HUDEP-2 (cell line): Measurements from ENCODE around the gene STPG4.
"Not testable (repeated sequence)": the region's sequence is repeated elsewhere in the genome, so short reads cannot be mapped to it uniquely, and the experiment has no call there.

Source experiments
- DNase-seq, 76 experiments: peaks; one replicate each; lab custom pipeline; 2025; ENCODE audit not compliant: unreplicated experiment in 76 of 76; lab: John Stamatoyannopoulos, UW

The STPG4 gene

DNA sequence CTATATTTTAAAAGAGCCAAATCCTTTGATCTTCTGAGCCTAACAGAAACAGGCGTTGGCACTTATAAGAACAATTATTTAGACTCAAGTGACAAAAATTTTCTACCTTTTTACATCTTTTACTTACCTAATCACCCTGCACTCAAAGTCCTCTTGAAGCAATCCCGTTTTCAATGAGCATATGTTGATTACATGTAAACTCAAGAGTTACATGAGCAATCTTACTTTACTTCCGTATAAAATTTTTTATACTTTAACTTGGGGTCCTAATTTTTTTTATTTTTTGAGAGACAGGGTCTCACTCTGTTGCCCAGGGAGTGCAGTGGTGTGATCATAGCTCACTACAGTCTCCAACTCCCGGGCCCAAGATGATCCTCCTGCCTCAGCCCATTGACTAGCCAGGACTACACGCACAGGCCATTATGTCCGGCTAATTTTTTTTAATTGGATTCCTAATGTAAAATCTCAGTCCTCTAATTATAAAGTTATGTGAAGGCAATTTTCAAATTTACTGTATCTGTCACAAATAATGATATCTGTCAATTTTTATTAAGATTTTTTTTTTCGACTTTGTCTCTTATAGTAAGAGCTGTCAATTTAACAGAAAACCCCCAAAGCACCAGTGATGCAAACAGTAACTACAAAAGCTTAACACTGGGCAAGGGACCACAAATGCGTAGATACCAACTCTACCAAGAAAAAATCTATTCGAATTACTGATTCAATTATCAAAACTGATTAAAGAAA is 19.1 kb upstream of the STPG4 start:
- DNase-seq: no peak

DNA sequence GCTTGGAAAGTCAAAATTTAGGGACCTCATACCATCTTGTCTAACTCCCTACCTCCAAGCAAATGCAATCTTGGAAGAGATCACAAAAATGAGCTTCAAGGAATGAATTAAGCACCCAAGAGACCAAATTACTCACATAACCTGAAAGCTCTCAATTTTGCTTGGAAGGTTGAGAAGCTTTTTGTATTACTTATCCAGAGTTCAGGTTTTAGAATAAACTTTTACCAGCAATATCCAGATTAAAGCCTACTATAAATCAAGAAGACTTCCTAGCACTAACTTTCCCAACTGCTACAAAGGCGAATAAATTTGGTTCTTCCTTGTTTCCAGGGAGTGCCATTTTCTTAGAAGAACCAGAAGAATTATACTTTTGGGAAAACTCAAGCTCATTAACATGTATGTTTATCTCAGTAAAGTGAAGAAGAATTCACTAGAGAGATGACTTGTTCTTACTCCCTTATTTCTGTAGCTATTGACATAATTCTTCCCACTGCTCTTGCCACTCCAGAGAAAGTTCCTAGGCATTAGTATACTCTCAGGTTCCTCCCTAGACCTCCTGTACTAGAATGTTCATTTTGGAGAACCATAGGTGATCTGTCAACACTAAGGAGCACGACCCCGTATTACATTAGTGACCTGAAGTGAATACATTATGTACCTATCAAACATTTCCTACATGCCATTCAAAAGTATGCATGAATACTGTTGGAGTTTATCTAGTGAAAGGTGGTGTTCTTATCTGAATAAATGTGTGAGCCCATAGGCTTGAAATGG is 18.0 kb upstream of the STPG4 start:
- DNase-seq: no peak

DNA sequence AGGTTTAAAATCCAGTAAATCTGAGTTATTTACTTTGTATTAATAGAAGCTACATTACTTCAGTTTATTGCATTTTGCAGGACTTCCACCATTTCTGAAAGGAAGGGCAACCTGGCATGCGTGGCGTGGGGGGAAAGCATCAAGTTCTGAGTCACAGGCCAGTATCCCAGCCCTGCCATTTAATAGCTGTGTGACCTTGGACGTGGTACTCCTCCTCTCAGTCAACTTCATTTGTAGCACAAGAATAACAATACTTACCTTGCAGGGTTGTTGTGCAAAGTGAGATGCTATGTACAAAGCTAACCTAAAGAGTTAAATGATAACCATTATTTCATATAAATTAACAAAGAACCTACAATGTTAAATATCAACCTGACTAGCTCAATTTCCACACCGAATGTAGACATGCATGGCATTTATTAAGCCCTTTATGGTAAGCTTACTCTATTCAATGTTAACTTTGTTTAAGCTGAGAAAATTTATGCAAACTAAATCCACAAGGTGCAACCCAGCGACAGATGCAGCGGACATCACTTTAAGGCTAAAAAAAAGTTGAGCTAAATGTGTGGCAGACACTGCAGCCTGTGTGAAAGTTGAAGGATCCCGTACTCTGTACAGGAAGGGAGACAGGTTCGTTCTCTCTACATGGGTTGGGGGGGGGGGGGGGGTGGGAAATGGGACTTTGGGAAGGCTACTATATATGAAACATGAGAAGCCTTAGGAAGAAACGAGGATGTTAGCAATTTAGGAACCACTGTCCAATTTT is 17.2 kb upstream of the STPG4 start:
- no peak for DNase-seq

DNA sequence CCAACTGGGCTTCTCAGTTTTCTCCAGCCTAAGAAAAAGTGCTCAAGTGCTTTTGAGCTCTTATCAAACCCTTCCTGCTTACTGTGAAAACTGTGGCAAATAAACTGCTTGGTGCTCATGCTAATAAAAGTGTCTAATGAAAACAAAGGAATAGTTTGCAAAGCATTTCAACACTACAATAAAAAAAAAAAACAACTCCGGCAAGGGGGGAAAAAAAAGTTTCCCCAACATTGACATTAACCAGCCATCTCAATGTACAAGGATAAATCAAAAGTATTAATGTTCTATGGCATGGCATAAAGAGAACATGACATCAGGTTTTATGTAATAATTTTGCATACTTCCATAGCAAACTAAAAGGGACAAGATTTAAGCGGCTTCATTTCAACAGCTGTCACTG is 14.7 kb upstream of the STPG4 start:
- DNase-seq: no peak

DNA sequence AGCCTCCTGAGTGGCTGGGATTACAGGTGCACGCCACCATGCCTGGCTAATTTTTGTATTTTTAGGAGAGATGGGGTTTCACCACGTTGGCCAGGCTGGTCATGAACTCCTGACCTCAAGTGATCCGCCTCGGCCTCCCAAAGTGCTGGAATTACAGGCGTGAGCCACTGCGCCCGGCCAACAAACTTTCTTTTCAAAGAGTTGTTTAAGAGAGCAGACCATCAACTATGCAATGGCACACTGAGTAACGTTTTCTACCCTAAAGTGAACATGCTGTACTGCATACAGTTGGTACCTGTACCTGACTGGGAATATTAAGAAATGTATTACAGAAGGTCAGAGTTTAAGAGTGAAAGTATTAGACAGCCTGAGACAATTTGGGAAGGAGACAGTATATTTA is 13.8 kb upstream of the STPG4 start:
- not testable (repeated sequence) for DNase-seq

- no peak for DNase-seq
Observed at GRCh38 chr2:47167149-47167548, 12.0 kb upstream of the STPG4 start.

DNA sequence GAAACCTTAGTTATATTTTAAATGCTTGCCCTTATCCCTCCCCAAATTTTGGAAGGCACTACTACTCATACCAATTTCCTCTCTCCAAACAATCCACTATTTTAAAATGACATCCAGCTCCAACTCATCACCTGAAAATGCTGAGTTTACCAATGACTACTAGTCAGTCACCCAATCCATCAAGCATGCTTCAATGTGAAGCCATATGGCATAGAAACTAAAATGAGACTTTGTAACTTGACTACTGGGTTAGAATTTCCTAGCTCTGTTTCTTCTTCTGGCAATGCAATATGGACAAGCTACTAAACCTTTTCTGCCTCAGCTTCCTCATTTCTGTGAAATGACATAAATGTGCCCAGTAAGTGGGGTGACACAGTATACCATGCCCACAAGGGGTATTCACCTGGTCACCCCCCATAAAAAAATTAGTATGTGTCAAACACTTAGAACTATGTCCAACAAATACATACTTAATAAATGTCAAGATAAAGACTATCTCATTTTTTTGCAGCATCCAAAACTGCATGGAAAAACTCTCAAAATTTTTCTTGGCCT is 10.0 kb upstream of the STPG4 start:
- no peak for DNase-seq

- no peak for DNase-seq
Observed at GRCh38 chr2:47162780-47163179, 7.7 kb upstream of the STPG4 start.

GRCh38 chr2:47161475-47161874 is 6.4 kb upstream of the STPG4 start:
- no peak for DNase-seq

DNA sequence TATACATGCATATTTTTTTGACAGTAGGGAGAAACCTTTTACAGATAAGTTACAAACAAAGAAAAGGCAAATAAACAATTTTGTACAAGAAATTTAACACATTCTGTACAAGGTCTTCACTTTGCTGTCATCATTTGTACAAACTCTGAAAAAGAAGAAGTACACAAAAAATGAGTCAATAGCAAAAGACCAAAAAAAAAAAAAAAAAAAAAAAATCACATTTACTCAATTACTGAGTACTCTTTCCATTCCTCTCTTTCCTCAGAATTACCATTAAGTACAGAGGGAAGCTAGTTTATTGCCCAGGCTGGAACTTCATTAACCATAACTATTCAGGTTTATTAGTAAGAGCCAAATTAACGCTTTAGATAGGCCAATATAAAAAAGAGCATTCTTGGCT is 5.6 kb upstream of the STPG4 start:
- DNase-seq: no peak

- DNase-seq: no peak
Observed at GRCh38 chr2:47160211-47160610, 5.1 kb upstream of the STPG4 start.

DNA sequence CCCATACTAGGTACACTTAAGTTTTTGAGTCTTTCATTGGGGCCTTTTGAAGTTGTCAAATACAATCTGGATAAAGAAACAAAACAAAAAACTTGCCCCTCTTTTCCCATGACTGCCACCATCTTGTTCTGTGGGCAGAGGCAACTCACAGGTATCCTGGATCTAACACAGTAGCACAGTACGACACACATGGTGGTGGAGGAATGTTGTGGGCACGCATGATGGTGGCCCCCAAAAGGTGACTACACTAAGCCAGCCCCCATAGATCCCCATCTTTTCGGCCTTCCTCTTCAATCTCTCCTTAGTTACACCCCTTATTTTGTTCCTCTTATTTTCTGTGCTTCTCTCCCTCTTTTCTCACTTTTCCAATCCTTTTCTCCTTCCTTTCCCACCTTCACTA is 4.5 kb upstream of the STPG4 start:
- no peak for DNase-seq

- no peak for DNase-seq
Observed at GRCh38 chr2:47158576-47158975, 3.5 kb upstream of the STPG4 start.

DNA sequence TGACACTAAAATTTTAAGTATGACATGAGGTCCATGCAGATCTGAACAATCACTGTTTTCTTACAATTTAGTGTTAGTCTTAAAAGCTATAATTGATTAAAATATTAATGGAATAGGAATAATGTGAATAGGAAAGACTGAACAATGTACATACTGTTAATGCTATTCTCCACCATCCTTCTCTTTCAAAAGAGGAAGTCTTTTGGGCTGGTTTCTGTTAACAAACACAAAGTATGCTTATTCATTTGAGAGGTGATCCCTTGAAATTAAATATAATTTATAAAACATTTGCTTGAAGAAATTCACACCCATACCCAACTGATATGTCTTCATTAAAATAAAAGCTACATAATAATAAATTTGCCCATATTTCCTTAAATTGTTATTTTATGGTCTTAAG is 2.3 kb downstream of the STPG4 start:
- no peak for DNase-seq

GRCh38 chr2:47150175-47150574 is 4.9 kb downstream of the STPG4 start:
- DNase-seq: no peak

GRCh38 chr2:47147021-47147420 is 8.1 kb downstream of the STPG4 start:
- no peak for DNase-seq

DNA sequence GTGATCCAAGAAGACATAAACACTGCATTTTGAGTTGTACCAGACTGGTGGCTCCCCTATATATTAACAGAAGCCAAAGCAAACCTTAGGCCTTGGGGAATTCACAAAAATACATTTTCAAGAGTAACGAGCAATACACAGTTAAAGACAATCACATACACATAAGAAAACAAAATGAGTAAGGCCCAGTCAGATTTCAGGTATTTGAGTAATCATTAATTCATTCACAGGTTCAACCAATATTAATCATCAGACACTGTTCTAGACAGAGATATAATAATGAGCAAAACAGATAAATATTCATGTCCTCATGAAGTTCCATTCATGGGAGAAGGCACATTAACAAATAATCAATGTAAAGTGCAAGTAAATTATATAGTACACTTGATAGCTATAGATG is 9.6 kb downstream of the STPG4 start:
- DNase-seq: no peak

GRCh38 chr2:47141520-47141919 is 13.6 kb downstream of the STPG4 start:
- no peak for DNase-seq

DNA sequence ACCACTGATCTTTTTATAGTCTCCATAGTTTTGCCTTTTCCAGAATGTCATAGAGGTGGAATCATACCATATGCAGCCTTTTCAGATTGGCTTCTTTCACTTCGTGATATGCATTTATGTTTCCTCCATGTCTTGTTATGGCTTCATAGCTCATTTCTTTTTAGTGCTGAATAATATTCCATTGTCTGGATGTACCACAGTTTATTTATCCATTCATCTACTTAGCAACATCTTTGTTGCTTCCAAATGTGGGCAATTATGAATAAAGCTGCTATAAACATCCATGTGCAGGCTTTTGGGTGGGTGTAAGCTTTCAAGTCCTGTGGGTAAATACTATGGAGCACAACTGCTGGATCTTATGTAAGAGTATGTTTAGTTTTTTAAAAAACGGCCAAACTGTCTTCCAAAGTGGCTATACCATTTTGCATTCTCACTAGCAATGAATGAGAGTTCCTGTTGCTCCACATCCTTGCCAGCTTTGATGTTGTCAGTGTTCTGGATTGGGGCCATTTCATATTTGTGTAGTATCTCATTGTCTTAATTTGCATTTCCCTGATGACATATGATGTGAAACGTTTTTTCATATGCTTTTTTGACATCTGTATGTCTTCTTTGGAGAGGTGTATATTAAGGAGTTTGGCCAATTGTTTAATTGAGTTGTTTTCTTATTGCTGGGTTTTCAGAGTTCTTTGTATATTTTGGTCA is 20.6 kb downstream of the STPG4 start:
- DNase-seq: no peak

DNA sequence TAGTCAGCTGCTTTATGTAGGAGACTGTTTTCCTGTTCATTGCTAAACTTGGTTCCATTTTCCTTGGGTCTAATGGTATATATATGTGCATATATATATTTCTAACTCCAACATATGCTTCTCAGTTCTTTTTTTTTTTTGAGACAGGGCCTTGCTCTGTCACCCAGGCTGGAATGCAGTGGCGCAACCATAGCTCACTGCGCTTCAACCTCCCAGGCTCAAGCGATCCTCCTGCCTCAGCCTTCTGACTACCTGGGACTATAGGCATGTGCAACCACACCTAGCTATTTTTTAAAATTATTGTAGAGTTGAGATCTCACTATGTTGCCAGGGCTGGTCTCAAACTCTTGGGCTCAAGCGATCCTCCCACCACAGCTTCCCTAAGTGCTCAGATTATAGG is 22.1 kb downstream of the STPG4 start:
- DNase-seq: no peak
